ENCODE data around the gene GMEB2.

DNA sequence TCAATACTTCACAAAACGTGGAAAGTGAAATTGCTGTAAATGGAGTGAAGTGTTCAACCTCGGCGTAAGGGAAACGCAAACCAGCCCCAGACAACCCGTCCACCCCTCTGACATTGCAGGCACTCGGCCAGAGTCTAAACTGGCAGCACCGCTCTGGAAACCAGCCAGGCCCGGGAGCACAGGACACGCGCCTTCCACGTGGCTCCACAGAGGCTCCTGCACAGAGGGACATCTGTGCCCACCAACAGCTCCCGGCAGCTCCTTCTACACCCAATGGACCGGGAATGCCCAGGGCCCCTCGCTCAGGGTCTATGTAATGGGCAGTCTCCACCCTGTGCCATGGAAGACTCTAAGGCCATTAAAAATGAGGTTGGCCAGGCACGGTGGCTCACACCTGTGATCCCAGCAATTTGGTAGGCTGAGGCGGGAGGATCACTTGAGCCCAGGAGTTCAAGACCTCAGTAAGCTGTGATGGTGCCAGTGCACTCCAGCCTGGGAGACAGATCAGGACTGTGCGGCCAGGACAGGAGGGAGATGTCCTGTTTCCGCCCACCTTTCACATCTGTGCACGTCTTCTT is 49.5 kb downstream of the GMEB2 start:
- TF ChIP-seq, protein P1, sequence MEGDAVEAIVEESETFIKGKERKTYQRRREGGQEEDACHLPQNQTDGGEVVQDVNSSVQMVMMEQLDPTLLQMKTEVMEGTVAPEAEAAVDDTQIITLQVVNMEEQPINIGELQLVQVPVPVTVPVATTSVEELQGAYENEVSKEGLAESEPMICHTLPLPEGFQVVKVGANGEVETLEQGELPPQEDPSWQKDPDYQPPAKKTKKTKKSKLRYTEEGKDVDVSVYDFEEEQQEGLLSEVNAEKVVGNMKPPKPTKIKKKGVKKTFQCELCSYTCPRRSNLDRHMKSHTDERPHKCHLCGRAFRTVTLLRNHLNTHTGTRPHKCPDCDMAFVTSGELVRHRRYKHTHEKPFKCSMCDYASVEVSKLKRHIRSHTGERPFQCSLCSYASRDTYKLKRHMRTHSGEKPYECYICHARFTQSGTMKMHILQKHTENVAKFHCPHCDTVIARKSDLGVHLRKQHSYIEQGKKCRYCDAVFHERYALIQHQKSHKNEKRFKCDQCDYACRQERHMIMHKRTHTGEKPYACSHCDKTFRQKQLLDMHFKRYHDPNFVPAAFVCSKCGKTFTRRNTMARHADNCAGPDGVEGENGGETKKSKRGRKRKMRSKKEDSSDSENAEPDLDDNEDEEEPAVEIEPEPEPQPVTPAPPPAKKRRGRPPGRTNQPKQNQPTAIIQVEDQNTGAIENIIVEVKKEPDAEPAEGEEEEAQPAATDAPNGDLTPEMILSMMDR (IDR thresholded peaks at IDR 0.05) = no peak
- TF ChIP-seq EZH2 (IDR thresholded peaks at IDR 0.05) (no peak), EZH2phosphoT487 (IDR thresholded peaks at IDR 0.05) (no peak)
